RWPE1 (cell line): ENCODE results near the gene DAZAP2.
"Not testable (repeated sequence)": the region's sequence is repeated elsewhere in the genome, so short reads cannot be mapped to it uniquely, and the experiment has no call there.

Experiments
- CTCF ChIA-PET: fragments of 350-600 bp; sonication (Branson Sonifier 250); formaldehyde crosslinking; extraction: SDS; loops from one replicate; lab custom pipeline; 2021; lab: Yijun Ruan, JAX
- POLR2A ChIA-PET: fragments of 400-600 bp; formaldehyde crosslinking; extraction: SDS; loops from one replicate; lab custom pipeline; 2020; ENCODE audit warnings: antibody characterized with exemption; ENCODE audit not compliant: low non-redundant PET; lab: Yijun Ruan, JAX
- DNase-seq: peaks from one replicate; pipeline ENCODE4 v3.0.0; 2012; ENCODE audit warnings: low spot score
- H3K27ac ChIP-seq: fragments of 450-650 bp; 2 replicates; pipeline ENCODE4 v1.5.1; 2017
- CTCF ChIP-seq: fragments of 450-650 bp; conservative IDR thresholded peaks from 2 replicates; pipeline ENCODE4 v1.5.1; 2017; ENCODE audit warnings: low read depth, mild to moderate bottlenecking

Gene DAZAP2

GRCh38 chr12:51216642-51217041 lies 22.0 kb upstream of the DAZAP2 start:
- TF ChIP-seq CTCF, result no peak
- DNase-seq, result no peak
- POLR2A ChIA-PET, result interaction anchor here (1.1 kb wide), 1 partner anchor 134 kb away, joined by 4 read pairs; the partner anchor contains the start of gene CSRNP2
- CTCF ChIA-PET, result no interaction called here
- H3K27ac ChIP-seq, result peak overlapping the region; percentile 81

- ChIA-PET CTCF (interaction anchor here (0.6 to 1.9 kb wide), 4 partner anchors 16 to 124 kb away, joined by 3 to 8 read pairs (median 4); no protein-coding TSS in a partner anchor), POLR2A (interaction anchor here (1.1 to 1.4 kb wide), 2 partner anchors 134 kb away, joined by 4 to 5 read pairs; partner anchors contain the start of gene CSRNP2)
- peak; percentile 17; the same call in 1 of the 2 replicates for TF ChIP-seq CTCF
- peak overlapping the region; percentile 81 for H3K27ac ChIP-seq
- DNase-seq, result peak; percentile 46
Measured at GRCh38 chr12:51217133-51217967, 21.3 kb upstream of the DAZAP2 start.

GRCh38 chr12:51217968-51218606 lies 20.5 kb upstream of the DAZAP2 start, which contains the start of gene POU6F1:
TSS of gene POU6F1 (minus strand) at chr12:51218062. CDS start at chr12:51206836, 11,226 bp downstream.
- POLR2A ChIA-PET, result interaction anchor here (1.4 kb wide), 1 partner anchor 135 kb away, joined by 5 read pairs; the partner anchor contains the start of gene CSRNP2

GRCh38 chr12:51218607-51219161 lies 19.9 kb upstream of the DAZAP2 start:
- H3K27ac ChIP-seq, result peak overlapping the region; percentile 81
- no peak for DNase-seq
- TF ChIP-seq CTCF, result no peak
- CTCF ChIA-PET, result interaction anchor here (0.6 to 1.9 kb wide), 6 partner anchors 19 to 662 kb away, joined by 3 to 8 read pairs (median 4); no protein-coding TSS in a partner anchor
- POLR2A ChIA-PET, result interaction anchor here (0.9 to 1.4 kb wide), 2 partner anchors 20 to 136 kb away, joined by 3 to 5 read pairs; partner anchors contain the start of genes CSRNP2 and DAZAP2

More at GRCh38 chr12:51217968-51218606, 20.5 kb upstream of the DAZAP2 start, which contains the start of gene POU6F1:
- peak within 1 kb of the TSS; percentile 81 for H3K27ac ChIP-seq
- DNase-seq, result peak; percentile 87
- peak; percentile 65 for TF ChIP-seq CTCF
- CTCF ChIA-PET, result interaction anchor here (0.6 to 1.9 kb wide), 7 partner anchors 16 to 663 kb away, joined by 3 to 8 read pairs (median 4); no protein-coding TSS in a partner anchor

- no peak overlapping the region for H3K27ac ChIP-seq
- ChIA-PET CTCF (no interaction called here), POLR2A (interaction anchor here (0.9 kb wide), 1 partner anchor 19 kb away, joined by 3 read pairs; the partner anchor contains the start of gene DAZAP2)
- no peak for DNase-seq
- no peak for TF ChIP-seq CTCF
Measured at GRCh38 chr12:51219322-51219721, 19.3 kb upstream of the DAZAP2 start.

GRCh38 chr12:51219857-51220256 lies 18.8 kb upstream of the DAZAP2 start:
- H3K27ac ChIP-seq, DNase-seq, POLR2A ChIA-PET: not testable (repeated sequence)
- CTCF ChIA-PET, result interaction anchor here (0.6 kb wide), 1 partner anchor 169 kb away, joined by 3 read pairs; no protein-coding TSS in a partner anchor
